ENCODE measurements around the gene DDX6. TPM values are rescaled to one million over a fixed set of nuclear protein-coding genes. Genes with fewer than 3 reads are reported as not detected.
"Not testable (repeated sequence)": the region's sequence is repeated elsewhere in the genome, so short reads cannot be mapped to it uniquely, and the experiment has no call there.

The DDX6 gene
- polyA plus RNA-seq, 1 experiment: 81.8 TPM

DNA sequence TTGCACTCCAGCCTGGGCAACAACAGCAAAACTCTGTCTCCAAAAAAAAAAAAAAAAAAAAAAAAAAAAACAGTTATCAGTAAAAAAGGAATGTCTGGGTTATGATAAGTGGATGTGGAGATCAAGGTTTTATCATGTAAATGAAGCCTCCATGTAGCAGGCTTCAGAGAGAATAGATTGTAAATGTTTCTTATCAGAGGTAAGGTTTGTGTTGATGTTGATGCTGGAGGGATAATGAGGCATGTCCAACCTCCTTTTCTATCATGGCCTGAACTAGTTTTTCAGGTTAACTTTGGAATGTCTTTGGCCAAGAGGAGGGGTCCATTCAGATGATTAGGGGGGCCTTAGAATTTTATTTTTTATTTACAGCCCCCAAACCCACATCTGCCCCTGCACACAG is 76.1 kb downstream of the DDX6 start:
- TF ChIP-seq, protein P1, sequence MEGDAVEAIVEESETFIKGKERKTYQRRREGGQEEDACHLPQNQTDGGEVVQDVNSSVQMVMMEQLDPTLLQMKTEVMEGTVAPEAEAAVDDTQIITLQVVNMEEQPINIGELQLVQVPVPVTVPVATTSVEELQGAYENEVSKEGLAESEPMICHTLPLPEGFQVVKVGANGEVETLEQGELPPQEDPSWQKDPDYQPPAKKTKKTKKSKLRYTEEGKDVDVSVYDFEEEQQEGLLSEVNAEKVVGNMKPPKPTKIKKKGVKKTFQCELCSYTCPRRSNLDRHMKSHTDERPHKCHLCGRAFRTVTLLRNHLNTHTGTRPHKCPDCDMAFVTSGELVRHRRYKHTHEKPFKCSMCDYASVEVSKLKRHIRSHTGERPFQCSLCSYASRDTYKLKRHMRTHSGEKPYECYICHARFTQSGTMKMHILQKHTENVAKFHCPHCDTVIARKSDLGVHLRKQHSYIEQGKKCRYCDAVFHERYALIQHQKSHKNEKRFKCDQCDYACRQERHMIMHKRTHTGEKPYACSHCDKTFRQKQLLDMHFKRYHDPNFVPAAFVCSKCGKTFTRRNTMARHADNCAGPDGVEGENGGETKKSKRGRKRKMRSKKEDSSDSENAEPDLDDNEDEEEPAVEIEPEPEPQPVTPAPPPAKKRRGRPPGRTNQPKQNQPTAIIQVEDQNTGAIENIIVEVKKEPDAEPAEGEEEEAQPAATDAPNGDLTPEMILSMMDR (IDR thresholded peaks at IDR 0.05; ENCODE audit: low read depth, low read length): no peak

DNA sequence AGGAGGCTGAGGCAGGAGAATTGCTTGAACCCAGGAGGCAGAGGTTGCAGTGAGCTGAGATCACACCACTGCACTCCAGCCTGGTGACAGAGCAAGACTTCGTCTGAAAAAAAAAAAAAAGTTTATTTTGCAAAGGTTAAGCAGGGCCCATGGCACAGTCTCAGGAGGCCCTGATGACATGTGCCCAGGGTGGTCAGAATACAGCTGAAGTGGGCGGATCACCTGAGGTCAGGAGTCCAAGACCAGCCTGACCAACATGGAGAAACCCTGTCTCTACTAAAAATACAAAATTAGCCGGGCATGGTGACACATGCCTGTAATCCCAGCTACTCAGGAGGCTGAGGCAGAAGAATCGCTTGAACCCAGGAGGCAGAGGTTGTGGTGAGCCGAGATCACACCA is 76.5 kb downstream of the DDX6 start:
- H3K27ac ChIP-seq (ENCODE audit: low read depth, low read length); H3K9me3 ChIP-seq (ENCODE audit: control insufficient read depth, insufficient read depth, low read length); H3K27me3 ChIP-seq (ENCODE audit: control insufficient read depth, insufficient read depth, low read length); DNase-seq (ENCODE audit: low read depth, low spot score); CTCF ChIA-PET; POLR2A ChIA-PET; H3K4me3 ChIP-seq (ENCODE audit: low read depth, low read length): not testable (repeated sequence)

More for the DNA sequence above, 76.1 kb downstream of the DDX6 start:
- Histone ChIP-seq H3K4me3 (ENCODE audit: low read depth, low read length) (no peak overlapping the region), H3K9me3 (ENCODE audit: control insufficient read depth, insufficient read depth, low read length) (no peaks in the 10 kb centered on the region), H3K27ac (ENCODE audit: low read depth, low read length) (no peak overlapping the region), H3K27me3 (ENCODE audit: control insufficient read depth, insufficient read depth, low read length) (peaks cover 3% of the 10 kb centered on the region)
- no peak for DNase-seq (ENCODE audit: low read depth, low spot score)
- CTCF ChIA-PET: interaction anchor here (0.9 to 1.3 kb wide), 2 partner anchors 10 to 25 kb away, joined by 4 to 7 read pairs; no protein-coding TSS in a partner anchor
- POLR2A ChIA-PET: interaction anchor here (0.6 kb wide), 1 partner anchor 21 kb away, joined by 3 read pairs; no protein-coding TSS in a partner anchor

DNA sequence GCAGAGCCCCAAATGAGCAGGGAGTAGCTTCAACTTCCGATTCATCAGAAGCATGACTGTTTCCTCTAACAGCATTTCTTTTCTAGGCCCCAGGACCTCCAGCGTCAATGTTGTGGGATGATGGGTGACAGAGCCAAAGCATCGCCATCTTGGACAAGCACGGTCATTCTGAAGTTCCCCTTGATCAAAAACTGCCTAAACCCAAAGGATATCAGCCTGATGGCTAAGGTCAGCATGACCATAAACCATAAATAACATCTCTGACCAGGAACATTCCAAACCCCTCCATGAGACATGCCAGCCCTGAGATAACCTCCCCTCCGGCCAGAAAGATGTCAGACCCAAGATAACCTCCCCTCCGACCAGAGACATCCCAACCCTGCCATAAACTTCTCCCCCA is 82.7 kb downstream of the DDX6 start:
- H3K27ac ChIP-seq (ENCODE audit: low read depth, low read length): no peak overlapping the region
- TF ChIP-seq, protein P1 (IDR thresholded peaks at IDR 0.05; ENCODE audit: low read depth, low read length): no peak
- H3K27me3 ChIP-seq (ENCODE audit: control insufficient read depth, insufficient read depth, low read length): peaks cover 18% of the 10 kb centered on the region
- no peak for DNase-seq (ENCODE audit: low read depth, low spot score)
- POLR2A ChIA-PET: no interaction called here
- no peak overlapping the region for H3K4me3 ChIP-seq (ENCODE audit: low read depth, low read length)
- no peaks in the 10 kb centered on the region for H3K9me3 ChIP-seq (ENCODE audit: control insufficient read depth, insufficient read depth, low read length)
- CTCF ChIA-PET: interaction anchor here (0.5 kb wide), 1 partner anchor 24 kb away, joined by 6 read pairs; no protein-coding TSS in a partner anchor

- ChIA-PET POLR2A (interaction anchor here (0.6 kb wide), 1 partner anchor 27 kb away, joined by 3 read pairs; the partner anchor contains the start of gene TREH), CTCF (interaction anchor here (0.6 to 2.3 kb wide), 3 partner anchors 16 to 80 kb away, joined by 3 to 18 read pairs (median 3); no protein-coding TSS in a partner anchor)
- H3K27me3 ChIP-seq (ENCODE audit: control insufficient read depth, insufficient read depth, low read length): peaks cover 17% of the 10 kb centered on the region
- H3K9me3 ChIP-seq (ENCODE audit: control insufficient read depth, insufficient read depth, low read length): no peaks in the 10 kb centered on the region
- no peak overlapping the region for H3K27ac ChIP-seq (ENCODE audit: low read depth, low read length)
- DNase-seq (ENCODE audit: low read depth, low spot score): no peak
- TF ChIP-seq, protein P1 (IDR thresholded peaks at IDR 0.05; ENCODE audit: low read depth, low read length): no peak
- no peak overlapping the region for H3K4me3 ChIP-seq (ENCODE audit: low read depth, low read length)
Observed at GRCh38 chr11:118706546-118706825, 84.5 kb downstream of the DDX6 start.

DNA sequence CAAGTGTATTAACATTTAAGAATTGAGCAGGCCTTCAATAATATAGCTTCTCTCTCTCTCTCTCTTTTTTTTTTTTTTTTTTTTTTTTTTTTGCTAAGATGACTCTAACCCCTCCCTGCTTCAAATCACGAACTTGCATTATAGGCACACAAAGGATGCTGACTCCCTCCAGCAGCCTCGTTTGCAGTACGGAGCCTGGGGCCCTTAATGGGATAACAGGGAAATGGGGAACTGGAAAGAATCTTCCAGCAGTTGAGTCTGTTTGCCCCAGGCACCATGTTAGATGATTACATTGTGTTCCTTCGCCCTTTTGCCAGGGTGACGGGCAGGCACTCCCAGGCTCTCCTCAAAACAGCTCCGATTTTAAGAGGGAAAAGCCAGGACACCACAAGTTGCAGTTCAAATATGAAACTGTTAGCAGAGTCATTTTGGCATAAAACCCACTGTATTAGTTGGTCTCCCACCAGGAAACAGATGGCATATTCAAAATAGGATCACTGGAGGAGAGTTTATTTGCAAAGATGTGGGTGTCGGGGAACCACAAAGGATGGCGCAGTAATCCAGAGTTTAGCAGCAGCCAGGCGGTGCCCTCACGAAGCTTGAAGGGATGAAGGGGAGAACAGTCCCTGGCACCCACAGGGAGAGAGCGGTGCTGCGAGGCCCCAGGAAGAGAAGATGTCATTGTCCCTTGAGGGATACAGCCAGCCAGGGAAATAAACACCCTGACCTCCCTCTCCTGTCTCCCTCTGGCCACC is 85.0 kb downstream of the DDX6 start:
- H3K27me3 ChIP-seq (ENCODE audit: control insufficient read depth, insufficient read depth, low read length): peaks cover 15% of the 10 kb centered on the region
- ChIA-PET POLR2A (interaction anchor here (0.6 kb wide), 2 partner anchors 27 to 309 kb away, joined by 3 to 11 read pairs; partner anchors contain the start of gene TREH), CTCF (interaction anchor here (0.7 to 2.3 kb wide), 2 partner anchors 16 to 81 kb away, joined by 3 to 18 read pairs; no protein-coding TSS in a partner anchor)
- H3K9me3 ChIP-seq (ENCODE audit: control insufficient read depth, insufficient read depth, low read length): no peaks in the 10 kb centered on the region
- H3K27ac ChIP-seq (ENCODE audit: low read depth, low read length): no peak overlapping the region
- TF ChIP-seq, protein P1 (IDR thresholded peaks at IDR 0.05; ENCODE audit: low read depth, low read length): no peak
- no peak for DNase-seq (ENCODE audit: low read depth, low spot score)
- H3K4me3 ChIP-seq (ENCODE audit: low read depth, low read length): no peak overlapping the region
